HuH-7 (cell line): ENCODE data around the gene VPS35L.
"Not testable (repeated sequence)": the region's sequence is repeated elsewhere in the genome, so short reads cannot be mapped to it uniquely, and the experiment has no call there.

Experiments
- DNase-seq: peaks from one replicate; pipeline ENCODE4 v3.0.0; 2011; ENCODE audit warnings: low spot score

VPS35L gene

DNA sequence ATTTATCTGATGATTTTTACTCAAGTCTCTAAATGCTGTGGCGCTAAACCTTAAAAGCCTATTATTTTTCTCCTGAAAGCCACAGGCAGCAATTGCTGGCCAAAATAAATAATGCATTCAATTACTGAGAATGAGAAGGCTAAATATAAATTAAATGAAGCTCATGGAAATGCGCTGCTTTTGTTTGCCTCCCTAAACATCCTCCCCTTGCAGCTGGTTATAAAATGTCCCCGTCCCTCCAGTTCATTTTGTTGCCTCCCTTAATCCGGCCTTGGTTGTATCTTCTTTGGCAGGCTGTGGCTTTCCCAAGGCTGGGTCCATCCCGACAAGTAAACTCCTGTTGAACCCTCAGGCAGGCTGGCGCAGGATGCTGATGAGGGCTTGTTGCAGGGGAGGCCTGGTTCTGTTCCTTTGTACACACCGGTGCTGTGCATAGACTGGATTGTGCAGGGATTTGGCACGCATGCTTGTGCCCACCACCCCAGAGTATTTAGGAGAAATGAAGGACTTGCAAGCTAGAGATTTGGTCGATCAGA is 99.8 kb downstream of the VPS35L start:
- DNase-seq = no peak

DNA sequence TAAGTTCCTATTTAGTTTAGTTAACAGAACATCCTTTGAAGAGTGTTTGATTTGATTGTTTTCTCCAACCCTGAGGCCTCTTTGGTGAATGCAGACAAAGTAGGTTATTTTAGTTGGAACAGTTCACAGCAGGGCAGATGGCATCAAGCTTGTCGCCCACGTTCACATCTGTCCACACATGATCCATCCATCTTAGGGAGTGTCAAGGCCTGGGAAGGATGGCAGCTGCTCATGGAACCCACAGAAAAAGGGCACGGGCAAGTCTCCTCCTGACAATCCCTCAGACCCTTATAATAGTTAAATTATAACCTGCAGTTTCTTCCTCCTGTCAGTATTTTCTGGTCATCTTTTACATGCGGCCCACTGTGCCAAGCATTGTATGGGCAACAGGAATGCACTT is 102.3 kb downstream of the VPS35L start:
- DNase-seq = no peak

- no peak for DNase-seq
Observed at GRCh38 chr16:19659554-19659953, 104.1 kb downstream of the VPS35L start.

GRCh38 chr16:19660432-19660831 is 104.9 kb downstream of the VPS35L start:
- no peak for DNase-seq

GRCh38 chr16:19662351-19662750 is 106.8 kb downstream of the VPS35L start:
- no peak for DNase-seq

GRCh38 chr16:19664166-19664565 is 108.7 kb downstream of the VPS35L start:
- DNase-seq = no peak

- DNase-seq = not testable (repeated sequence)
Observed at GRCh38 chr16:19665313-19665712, 109.8 kb downstream of the VPS35L start.

DNA sequence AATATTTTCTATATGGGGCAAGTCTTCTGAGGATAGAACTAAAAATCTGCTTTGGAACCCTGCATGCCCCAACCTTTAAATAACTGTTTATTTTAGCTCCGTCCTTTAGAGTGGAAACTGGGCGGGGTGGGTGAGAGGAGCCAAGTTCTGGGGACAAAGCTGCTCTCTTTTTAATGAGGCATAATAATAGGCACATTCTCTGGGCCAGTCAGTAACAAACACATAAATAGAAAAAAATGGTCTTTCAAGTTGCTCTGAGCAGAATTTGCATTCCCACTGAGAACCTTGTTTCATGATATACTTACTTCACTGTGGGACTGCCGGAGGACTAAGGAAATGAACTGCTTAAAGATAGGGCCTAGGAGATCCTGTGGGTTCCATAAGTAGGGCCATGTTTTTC is 111.0 kb downstream of the VPS35L start:
- no peak for DNase-seq

- DNase-seq = no peak
Observed at GRCh38 chr16:19672378-19672777, 116.9 kb downstream of the VPS35L start.

DNA sequence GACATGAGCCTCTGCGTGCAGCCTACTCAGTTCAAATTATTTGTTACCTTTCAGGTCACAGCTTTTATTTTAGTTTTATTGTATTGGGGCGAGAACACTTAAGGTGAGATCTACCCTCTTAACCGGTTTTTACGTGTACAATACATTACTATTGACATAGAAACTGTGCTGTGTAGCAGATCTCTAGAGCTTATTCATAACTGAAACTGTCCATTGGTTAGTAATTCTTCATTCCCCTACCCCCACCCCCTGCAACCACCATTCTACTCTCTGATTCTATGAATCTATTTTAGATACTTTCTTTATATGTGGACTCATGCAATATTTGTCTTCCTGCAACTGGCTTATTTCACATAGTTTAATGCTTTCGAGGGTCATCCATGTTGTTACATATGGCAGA is 119.0 kb downstream of the VPS35L start:
- DNase-seq = no peak

GRCh38 chr16:19677402-19677801 is 121.9 kb downstream of the VPS35L start:
- no peak for DNase-seq

DNA sequence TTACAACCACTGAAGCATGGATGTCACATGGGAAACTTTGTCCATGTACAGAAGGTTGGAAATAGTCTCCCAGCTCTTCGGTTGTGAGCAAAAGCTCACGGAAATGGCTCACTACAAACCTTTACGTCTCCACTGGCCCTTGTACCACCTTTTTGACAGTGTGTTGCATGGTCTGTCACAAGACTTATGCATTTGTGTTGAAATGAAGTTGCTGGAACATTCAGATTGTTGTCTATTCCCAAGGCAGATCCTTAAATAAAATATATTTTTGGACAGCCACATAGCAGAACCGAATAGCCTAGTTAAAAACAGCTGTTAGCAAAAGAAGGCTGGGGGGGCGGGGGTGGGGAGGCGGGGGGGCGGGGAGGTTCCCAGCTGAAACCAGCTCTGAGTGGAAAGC is 123.3 kb downstream of the VPS35L start:
- no peak for DNase-seq

GRCh38 chr16:19679281-19679680 is 123.8 kb downstream of the VPS35L start:
- DNase-seq = not testable (repeated sequence)

GRCh38 chr16:19680881-19681340 is 125.4 kb downstream of the VPS35L start:
- DNase-seq = no peak

- no peak for DNase-seq
Observed at GRCh38 chr16:19681637-19682036, 126.1 kb downstream of the VPS35L start.

DNA sequence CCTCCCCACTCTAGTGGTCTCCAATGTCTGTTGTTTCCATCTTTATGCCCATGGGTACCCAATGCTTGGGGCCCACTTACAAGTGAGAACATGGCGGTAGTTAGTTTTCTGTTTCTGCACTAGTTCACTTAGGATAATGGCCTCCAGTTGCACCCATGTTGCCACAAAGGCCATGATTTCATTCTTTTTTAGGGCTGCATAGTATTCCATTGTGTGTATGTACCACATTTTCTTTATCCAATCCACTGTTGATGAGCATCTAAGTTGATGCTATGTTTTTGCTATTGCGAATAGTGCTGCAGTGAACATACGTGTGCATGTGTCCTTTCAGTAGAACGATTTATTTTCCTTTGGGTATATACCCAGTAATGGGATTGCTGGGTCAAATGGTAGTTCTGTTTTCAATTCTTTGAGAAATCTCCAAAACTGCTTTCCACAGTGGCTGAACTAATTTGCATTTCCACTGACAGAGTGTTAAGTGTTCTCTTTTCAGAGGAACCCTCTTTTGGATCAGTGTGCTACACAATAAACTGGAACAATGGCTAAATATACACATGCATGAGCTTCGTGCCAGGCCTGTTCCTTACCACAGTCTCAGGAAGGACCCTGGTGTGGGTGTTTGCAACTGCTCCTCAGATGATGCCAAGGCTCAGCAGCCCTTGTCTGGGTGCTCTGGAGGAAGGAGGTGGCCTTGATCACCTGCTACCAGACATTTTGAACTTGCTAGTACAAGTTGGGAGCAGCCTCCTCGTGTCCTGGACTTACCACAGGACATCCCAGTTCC is 128.1 kb downstream of the VPS35L start:
- no peak for DNase-seq

- DNase-seq = no peak
Observed at GRCh38 chr16:19685176-19685575, 129.7 kb downstream of the VPS35L start.

DNA sequence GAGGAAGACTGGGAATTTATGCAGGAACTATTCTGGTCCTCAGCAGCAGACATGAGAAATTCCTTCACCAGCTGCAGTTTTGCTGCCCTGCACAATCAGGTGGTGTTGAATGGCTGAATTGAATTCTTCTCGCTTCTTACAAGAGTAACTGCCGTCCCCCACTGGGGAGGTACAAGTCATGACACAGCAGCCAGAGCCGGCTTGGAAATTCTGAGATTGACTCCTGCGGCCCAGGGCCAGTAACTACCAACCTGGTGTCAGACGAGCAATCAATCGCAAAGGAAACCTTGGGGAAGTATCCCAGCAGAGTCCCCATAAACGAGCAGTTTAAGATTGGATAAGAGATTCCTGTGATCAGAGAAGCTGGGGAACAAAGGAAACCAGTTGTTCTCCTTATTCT is 131.8 kb downstream of the VPS35L start:
- DNase-seq = no peak

DNA sequence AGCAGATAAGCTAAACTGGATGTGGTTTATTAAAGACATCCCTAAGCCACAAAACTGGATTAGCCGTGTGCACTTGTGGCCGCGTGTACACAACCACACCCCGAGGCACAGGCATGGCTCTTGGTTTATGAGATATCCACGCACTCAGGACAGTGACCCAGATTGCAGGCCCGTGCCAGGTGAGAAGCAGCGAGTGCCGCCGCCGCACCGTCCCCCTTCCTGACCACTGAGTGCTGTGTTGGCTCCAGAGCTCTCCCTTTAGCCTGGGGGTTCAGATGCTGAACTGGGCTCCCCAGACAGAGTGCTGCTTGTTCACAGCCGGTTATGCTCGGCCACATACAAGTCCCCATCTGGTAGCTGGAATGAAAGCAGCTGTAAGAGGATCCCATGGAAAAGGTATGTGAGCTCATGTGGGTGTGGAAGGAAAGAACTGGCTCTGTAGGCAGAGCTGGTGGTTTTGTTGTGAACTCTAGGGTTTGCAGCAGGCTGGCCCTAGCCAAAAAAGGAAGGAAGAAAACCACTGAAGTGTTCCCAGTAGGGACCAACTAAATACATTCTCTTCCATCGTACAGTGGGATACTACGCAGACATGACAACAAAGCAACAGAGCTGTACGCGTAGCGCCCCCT is 133.0 kb downstream of the VPS35L start:
- no peak for DNase-seq

DNA sequence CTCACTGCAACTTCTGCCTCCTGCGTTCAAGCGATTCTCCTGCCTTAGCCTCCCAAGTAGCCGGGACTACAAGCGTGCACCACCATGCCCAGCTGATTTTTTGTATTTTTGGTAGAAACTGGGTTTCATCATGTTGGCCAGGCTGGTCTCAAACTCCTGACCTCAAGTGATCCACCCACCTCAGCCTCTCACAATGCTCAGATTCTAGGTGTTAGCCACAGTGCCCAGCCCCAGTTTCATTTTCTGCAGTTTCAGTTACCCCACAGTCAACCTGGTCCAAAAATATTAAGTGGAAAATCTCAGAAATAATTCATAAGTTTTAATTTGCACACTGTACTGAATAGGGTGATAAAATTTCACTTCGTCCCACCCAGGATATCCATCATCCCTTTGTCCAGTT is 133.8 kb downstream of the VPS35L start:
- no peak for DNase-seq

- no peak for DNase-seq
Observed at GRCh38 chr16:19690196-19690595, 134.7 kb downstream of the VPS35L start.

GRCh38 chr16:19691161-19691711 is 135.7 kb downstream of the VPS35L start:
- no peak for DNase-seq

DNA sequence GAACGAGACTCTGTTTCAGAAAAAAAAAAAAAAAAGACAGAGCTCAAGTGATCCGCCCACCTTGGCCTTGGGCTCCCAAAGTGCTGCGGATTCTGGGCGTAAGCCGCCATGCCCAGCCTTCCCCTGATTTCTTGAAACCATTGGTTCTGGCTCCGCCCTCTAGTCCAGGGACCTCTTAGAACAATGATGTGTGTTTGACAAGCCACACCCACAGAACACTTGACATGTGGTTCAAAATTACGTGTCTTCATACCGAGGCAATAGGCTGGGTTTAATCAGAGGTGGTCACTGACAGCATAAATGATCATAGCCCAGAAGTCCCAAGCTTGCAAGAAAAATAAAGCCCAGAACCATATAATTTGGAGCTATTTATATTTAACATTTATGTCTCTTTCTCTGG is 139.5 kb downstream of the VPS35L start:
- DNase-seq = no peak
